ENCODE measurements around the gene CDH4.
A peak's percentile ranks its signal among the peaks of the same experiment; 100 is the strongest.

CDH4 gene

DNA sequence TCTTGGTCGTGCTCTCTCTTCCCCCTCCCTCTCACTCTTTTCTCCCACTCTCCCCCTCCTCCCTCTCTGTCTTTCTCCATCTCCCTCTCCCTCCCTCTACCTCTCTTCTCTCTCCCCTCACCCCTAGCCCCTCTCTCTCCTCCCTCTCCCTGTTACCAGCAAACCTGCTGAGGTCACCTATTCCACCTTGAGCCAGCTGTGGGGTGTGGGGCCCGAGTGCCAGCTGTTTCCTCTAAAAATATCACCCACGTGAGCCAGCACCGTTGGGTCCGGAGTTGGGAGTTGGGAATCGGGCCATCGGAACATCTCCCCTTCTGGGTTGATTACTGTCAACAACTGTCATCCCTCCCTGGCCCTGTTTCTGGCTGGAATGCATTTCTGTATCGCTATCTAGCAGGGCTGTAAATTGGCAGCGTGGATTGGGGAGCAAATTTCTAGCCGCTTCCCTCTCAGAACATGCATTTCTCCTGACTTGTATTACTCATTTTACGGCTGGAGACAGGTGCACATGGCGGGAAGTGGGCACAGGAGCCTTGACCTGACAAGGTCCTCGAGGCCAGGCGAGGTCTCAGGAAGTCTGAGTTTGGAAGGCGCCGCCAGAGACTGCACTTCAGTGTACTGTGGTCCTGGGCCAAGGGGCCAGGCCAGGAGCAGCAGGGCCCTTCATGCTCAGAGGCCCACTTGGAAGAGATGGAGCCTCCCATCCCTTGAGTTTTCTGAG lies 165.3 kb downstream of the CDH4 start:
- CTCF ChIA-PET: no interaction called here
- Histone ChIP-seq H3K4me3 (ENCODE audit: low read depth, low read length) (no peak overlapping the region), H3K36me3 (ENCODE audit: control insufficient read depth in 2 of 2, insufficient read depth in 1 of 2, low read length in 2 of 2) (no peaks in the 10 kb centered on the region), H3K27ac (ENCODE audit: extremely low read depth, low read depth, low read length) (no peak overlapping the region), H3K4me1 (ENCODE audit: control insufficient read depth, insufficient read depth, low read length) (no peaks in the 10 kb centered on the region), H3K9me3 (ENCODE audit: control insufficient read depth, insufficient read depth, low read depth, low read length) (no peaks in the 10 kb centered on the region)
- TF ChIP-seq, protein P1, sequence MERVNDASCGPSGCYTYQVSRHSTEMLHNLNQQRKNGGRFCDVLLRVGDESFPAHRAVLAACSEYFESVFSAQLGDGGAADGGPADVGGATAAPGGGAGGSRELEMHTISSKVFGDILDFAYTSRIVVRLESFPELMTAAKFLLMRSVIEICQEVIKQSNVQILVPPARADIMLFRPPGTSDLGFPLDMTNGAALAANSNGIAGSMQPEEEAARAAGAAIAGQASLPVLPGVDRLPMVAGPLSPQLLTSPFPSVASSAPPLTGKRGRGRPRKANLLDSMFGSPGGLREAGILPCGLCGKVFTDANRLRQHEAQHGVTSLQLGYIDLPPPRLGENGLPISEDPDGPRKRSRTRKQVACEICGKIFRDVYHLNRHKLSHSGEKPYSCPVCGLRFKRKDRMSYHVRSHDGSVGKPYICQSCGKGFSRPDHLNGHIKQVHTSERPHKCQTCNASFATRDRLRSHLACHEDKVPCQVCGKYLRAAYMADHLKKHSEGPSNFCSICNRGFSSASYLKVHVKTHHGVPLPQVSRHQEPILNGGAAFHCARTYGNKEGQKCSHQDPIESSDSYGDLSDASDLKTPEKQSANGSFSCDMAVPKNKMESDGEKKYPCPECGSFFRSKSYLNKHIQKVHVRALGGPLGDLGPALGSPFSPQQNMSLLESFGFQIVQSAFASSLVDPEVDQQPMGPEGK (tag by site-specific recombination; IDR thresholded peaks at IDR 0.05): no peak
- TF ChIP-seq, protein P2, sequence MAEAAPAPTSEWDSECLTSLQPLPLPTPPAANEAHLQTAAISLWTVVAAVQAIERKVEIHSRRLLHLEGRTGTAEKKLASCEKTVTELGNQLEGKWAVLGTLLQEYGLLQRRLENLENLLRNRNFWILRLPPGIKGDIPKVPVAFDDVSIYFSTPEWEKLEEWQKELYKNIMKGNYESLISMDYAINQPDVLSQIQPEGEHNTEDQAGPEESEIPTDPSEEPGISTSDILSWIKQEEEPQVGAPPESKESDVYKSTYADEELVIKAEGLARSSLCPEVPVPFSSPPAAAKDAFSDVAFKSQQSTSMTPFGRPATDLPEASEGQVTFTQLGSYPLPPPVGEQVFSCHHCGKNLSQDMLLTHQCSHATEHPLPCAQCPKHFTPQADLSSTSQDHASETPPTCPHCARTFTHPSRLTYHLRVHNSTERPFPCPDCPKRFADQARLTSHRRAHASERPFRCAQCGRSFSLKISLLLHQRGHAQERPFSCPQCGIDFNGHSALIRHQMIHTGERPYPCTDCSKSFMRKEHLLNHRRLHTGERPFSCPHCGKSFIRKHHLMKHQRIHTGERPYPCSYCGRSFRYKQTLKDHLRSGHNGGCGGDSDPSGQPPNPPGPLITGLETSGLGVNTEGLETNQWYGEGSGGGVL (tag by site-specific recombination; IDR thresholded peaks at IDR 0.05): peak; percentile 39; the same call in 1 of the 2 replicates
- POLR2A ChIA-PET: no interaction called here

DNA sequence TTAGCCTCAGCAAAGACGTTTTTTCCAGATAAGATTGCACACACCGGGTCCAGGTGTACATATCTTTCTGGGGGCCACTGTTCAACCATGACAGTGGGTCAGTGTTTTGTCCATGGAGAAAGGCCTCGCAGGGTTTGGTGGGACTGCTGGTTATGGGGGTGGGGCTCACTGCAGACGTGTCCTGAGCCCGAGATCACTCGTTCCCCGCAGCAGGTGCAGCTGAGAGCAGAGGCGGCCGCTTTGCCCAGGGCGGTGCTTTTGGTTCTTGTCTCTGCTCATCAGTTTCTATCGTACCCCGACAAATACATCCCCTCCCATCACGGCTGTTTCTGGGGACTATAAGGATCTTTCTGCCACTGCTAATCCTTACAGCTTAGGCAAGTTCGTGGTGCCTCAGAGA lies 166.9 kb downstream of the CDH4 start:
- H3K9me3 ChIP-seq (ENCODE audit: control insufficient read depth, insufficient read depth, low read depth, low read length): no peaks in the 10 kb centered on the region
- H3K36me3 ChIP-seq (ENCODE audit: control insufficient read depth in 2 of 2, insufficient read depth in 1 of 2, low read length in 2 of 2): no peaks in the 10 kb centered on the region
- ChIA-PET CTCF (no interaction called here), POLR2A (no interaction called here)
- H3K4me3 ChIP-seq (ENCODE audit: low read depth, low read length): no peak overlapping the region
- TF ChIP-seq TRIM28 (IDR thresholded peaks at IDR 0.05; ENCODE audit: borderline replicate concordance, low read length) (no peak), SCRT2 (tag by site-specific recombination; IDR thresholded peaks at IDR 0.05) (no peak), ZNF629 (tag by site-specific recombination; IDR thresholded peaks at IDR 0.05) (no peak), YY2 (tag by site-specific recombination; IDR thresholded peaks at IDR 0.05) (no peak), OVOL3 (tag by site-specific recombination; IDR thresholded peaks at IDR 0.05) (no peak), ZNF621 (tag by site-specific recombination; IDR thresholded peaks at IDR 0.05) (no peak), ZNF335 (tag by site-specific recombination; conservative IDR thresholded peaks at IDR 0.05) (no peak), ZNF2 (tag by site-specific recombination; IDR thresholded peaks at IDR 0.05) (no peak), ZNF837 (tag by site-specific recombination; IDR thresholded peaks at IDR 0.05) (no peak), ZNF561 (tag by site-specific recombination; IDR thresholded peaks at IDR 0.05; ENCODE audit: borderline replicate concordance) (no peak)
- TF ChIP-seq, protein P3, sequence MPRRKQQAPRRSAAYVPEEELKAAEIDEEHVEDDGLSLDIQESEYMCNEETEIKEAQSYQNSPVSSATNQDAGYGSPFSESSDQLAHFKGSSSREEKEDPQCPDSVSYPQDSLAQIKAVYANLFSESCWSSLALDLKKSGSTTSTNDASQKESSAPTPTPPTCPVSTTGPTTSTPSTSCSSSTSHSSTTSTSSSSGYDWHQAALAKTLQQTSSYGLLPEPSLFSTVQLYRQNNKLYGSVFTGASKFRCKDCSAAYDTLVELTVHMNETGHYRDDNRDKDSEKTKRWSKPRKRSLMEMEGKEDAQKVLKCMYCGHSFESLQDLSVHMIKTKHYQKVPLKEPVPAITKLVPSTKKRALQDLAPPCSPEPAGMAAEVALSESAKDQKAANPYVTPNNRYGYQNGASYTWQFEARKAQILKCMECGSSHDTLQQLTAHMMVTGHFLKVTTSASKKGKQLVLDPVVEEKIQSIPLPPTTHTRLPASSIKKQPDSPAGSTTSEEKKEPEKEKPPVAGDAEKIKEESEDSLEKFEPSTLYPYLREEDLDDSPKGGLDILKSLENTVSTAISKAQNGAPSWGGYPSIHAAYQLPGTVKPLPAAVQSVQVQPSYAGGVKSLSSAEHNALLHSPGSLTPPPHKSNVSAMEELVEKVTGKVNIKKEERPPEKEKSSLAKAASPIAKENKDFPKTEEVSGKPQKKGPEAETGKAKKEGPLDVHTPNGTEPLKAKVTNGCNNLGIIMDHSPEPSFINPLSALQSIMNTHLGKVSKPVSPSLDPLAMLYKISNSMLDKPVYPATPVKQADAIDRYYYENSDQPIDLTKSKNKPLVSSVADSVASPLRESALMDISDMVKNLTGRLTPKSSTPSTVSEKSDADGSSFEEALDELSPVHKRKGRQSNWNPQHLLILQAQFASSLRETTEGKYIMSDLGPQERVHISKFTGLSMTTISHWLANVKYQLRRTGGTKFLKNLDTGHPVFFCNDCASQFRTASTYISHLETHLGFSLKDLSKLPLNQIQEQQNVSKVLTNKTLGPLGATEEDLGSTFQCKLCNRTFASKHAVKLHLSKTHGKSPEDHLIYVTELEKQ (tag by site-specific recombination; IDR thresholded peaks at IDR 0.05; ENCODE audit: borderline replicate concordance): no peak
- TF ChIP-seq, protein P4, sequence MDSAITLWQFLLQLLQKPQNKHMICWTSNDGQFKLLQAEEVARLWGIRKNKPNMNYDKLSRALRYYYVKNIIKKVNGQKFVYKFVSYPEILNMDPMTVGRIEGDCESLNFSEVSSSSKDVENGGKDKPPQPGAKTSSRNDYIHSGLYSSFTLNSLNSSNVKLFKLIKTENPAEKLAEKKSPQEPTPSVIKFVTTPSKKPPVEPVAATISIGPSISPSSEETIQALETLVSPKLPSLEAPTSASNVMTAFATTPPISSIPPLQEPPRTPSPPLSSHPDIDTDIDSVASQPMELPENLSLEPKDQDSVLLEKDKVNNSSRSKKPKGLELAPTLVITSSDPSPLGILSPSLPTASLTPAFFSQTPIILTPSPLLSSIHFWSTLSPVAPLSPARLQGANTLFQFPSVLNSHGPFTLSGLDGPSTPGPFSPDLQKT (IDR thresholded peaks at IDR 0.05; ENCODE audit: borderline replicate concordance, low read depth, low read length): no peak
- TF ChIP-seq, protein P5, sequence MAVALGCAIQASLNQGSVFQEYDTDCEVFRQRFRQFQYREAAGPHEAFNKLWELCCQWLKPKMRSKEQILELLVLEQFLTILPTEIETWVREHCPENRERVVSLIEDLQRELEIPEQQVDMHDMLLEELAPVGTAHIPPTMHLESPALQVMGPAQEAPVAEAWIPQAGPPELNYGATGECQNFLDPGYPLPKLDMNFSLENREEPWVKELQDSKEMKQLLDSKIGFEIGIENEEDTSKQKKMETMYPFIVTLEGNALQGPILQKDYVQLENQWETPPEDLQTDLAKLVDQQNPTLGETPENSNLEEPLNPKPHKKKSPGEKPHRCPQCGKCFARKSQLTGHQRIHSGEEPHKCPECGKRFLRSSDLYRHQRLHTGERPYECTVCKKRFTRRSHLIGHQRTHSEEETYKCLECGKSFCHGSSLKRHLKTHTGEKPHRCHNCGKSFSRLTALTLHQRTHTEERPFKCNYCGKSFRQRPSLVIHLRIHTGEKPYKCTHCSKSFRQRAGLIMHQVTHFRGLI (tag by site-specific recombination; IDR thresholded peaks at IDR 0.05): no peak
- TF ChIP-seq, protein P1 (tag by site-specific recombination; IDR thresholded peaks at IDR 0.05): no peak
- no peak overlapping the region for H3K27ac ChIP-seq (ENCODE audit: extremely low read depth, low read depth, low read length)
- no peaks in the 10 kb centered on the region for H3K4me1 ChIP-seq (ENCODE audit: control insufficient read depth, insufficient read depth, low read length)
